ENCODE results near the gene SLC39A5. TPM values are rescaled to one million over a fixed set of nuclear protein-coding genes. Genes with fewer than 3 reads are reported as not detected.

SLC39A5 gene
- total RNA-seq, 3 donors from 2014 or later, result 0.98 TPM; not detected in 2

GRCh38 chr12:56253091-56253490 lies 23.2 kb downstream of the SLC39A5 start:
- TF ChIP-seq POLR2AphosphoS5 (IDR thresholded peaks at IDR 0.05) (no peak), CTCF (IDR thresholded peaks at IDR 0.05) (no peak), POLR2A (IDR thresholded peaks at IDR 0.05) (no peak)
- DNase-seq (ENCODE audit: low spot score in 2 of 2), result no peak
- intact Hi-C loops (cut with DNase I; ENCODE audit: low total_unique reads), result no loop called here
- H3K9me3 ChIP-seq, result no peaks in the 10 kb centered on the region
- no peaks in the 10 kb centered on the region for H3K27me3 ChIP-seq
- no peak overlapping the region for H3K4me3 ChIP-seq
- H3K4me1 ChIP-seq, result peaks cover 0 to 12% of the 10 kb centered on the region in 2 donors
- no peak overlapping the region for H3K27ac ChIP-seq
- H3K36me3 ChIP-seq, result peaks cover 20% of the 10 kb centered on the region

GRCh38 chr12:56255671-56256070 lies 25.8 kb downstream of the SLC39A5 start:
- Histone ChIP-seq H3K4me3 (no peak overlapping the region), H3K9me3 (no peaks in the 10 kb centered on the region), H3K27ac (no peak overlapping the region), H3K4me1 (peaks cover 0 to 12% of the 10 kb centered on the region in 2 donors), H3K27me3 (no peaks in the 10 kb centered on the region), H3K36me3 (peaks cover 20% of the 10 kb centered on the region)
- no peak for DNase-seq (ENCODE audit: low spot score in 2 of 2)
- intact Hi-C loops (cut with DNase I; ENCODE audit: low total_unique reads), result loop anchor here (2.0 kb wide), 1 partner anchor 43 kb away; no protein-coding TSS in a partner anchor
- TF ChIP-seq POLR2AphosphoS5 (IDR thresholded peaks at IDR 0.05), result no peak
- TF ChIP-seq POLR2A (IDR thresholded peaks at IDR 0.05), result no peak
- no peak for TF ChIP-seq CTCF (IDR thresholded peaks at IDR 0.05)

GRCh38 chr12:56256326-56256960 lies 26.6 kb downstream of the SLC39A5 start:
- no peak for DNase-seq (ENCODE audit: low spot score in 2 of 2)
- H3K4me3 ChIP-seq, result peak overlapping the region in 2 of 3 donors; percentile 21 to 96
- H3K36me3 ChIP-seq, result peaks cover 20% of the 10 kb centered on the region
- TF ChIP-seq POLR2AphosphoS5 (IDR thresholded peaks at IDR 0.05) (no peak), POLR2A (IDR thresholded peaks at IDR 0.05) (no peak), CTCF (IDR thresholded peaks at IDR 0.05) (no peak)
- H3K27me3 ChIP-seq, result no peaks in the 10 kb centered on the region
- peaks cover 0 to 12% of the 10 kb centered on the region in 2 donors for H3K4me1 ChIP-seq
- H3K9me3 ChIP-seq, result no peaks in the 10 kb centered on the region
- H3K27ac ChIP-seq, result peak overlapping the region in 1 of 2 donors; percentile 40
- intact Hi-C loops (cut with DNase I; ENCODE audit: low total_unique reads), result loop anchor here (2.0 kb wide), 1 partner anchor 42 kb away; no protein-coding TSS in a partner anchor

GRCh38 chr12:56257071-56257470 lies 27.2 kb downstream of the SLC39A5 start:
- TF ChIP-seq POLR2A (IDR thresholded peaks at IDR 0.05) (no peak), CTCF (IDR thresholded peaks at IDR 0.05) (no peak), POLR2AphosphoS5 (IDR thresholded peaks at IDR 0.05) (no peak)
- H3K4me3 ChIP-seq, result peak overlapping the region; percentile 80 to 96 (median 80)
- H3K27me3 ChIP-seq, result no peaks in the 10 kb centered on the region
- peak overlapping the region in 1 of 2 donors; percentile 83 for H3K27ac ChIP-seq
- DNase-seq (ENCODE audit: low spot score in 2 of 2), result no peak
- H3K9me3 ChIP-seq, result no peaks in the 10 kb centered on the region
- intact Hi-C loops (cut with DNase I; ENCODE audit: low total_unique reads), result loop anchor here (2.0 kb wide), 1 partner anchor 42 kb away; no protein-coding TSS in a partner anchor
- peaks cover 15% of the 10 kb centered on the region for H3K36me3 ChIP-seq
- H3K4me1 ChIP-seq, result peaks cover 0 to 12% of the 10 kb centered on the region in 2 donors

- DNase-seq (ENCODE audit: low spot score in 2 of 2), result no peak
- no peak for TF ChIP-seq POLR2A (IDR thresholded peaks at IDR 0.05)
- no peak for TF ChIP-seq POLR2AphosphoS5 (IDR thresholded peaks at IDR 0.05)
- TF ChIP-seq CTCF (IDR thresholded peaks at IDR 0.05), result no peak
- no peaks in the 10 kb centered on the region for H3K27me3 ChIP-seq
- peaks cover 0 to 12% of the 10 kb centered on the region in 2 donors for H3K4me1 ChIP-seq
- peak overlapping the region; percentile 83 to 86 for H3K27ac ChIP-seq
- H3K9me3 ChIP-seq, result no peaks in the 10 kb centered on the region
- peaks cover 10% of the 10 kb centered on the region for H3K36me3 ChIP-seq
- intact Hi-C loops (cut with DNase I; ENCODE audit: low total_unique reads), result loop anchor here (2.0 kb wide), 1 partner anchor 41 kb away; no protein-coding TSS in a partner anchor
- peak overlapping the region; percentile 80 to 96 (median 80) for H3K4me3 ChIP-seq
These were observed 27.7 kb downstream of the SLC39A5 start for GRCh38 chr12:56257491-56258067.

Measured in breast epithelium (tissue), 4 donors.